IMR-90 (cell line): ENCODE results near the gene PRODH2. TPM values are rescaled to one million over a fixed set of nuclear protein-coding genes. Genes with fewer than 3 reads are reported as not detected.

Experiments used
- ATAC-seq: fragments of 200-7000 bp; cut with Tn5 transposase; 2 replicates; pipeline ENCODE4 v1.9.1; 2020; ENCODE audit warnings: low read depth, mild to moderate bottlenecking, moderate library complexity
- BruUV-seq: library from RNA; stranded (reverse); fragments of 400-500 nt; replicated peaks from 2 replicates; lab custom pipeline; 2021; lab: Mats Ljungman, UMichigan
- CTCF ChIA-PET: fragments of 300-600 bp; formaldehyde crosslinking; extraction: SDS; loops from one replicate; lab custom pipeline; 2021; ENCODE audit warnings: antibody characterized with exemption; lab: Yijun Ruan, JAX
- POLR2A ChIA-PET: fragments of 300-600 bp; sonication (Branson Sonifier 250); formaldehyde crosslinking; loops from one replicate; lab custom pipeline; 2022; ENCODE audit warnings: antibody characterized with exemption; ENCODE audit not compliant: unreplicated experiment; lab: Charles Lee
- DNase-seq: peaks from one replicate; pipeline ENCODE4 v3.0.0; 2013
- H2AFZ ChIP-seq: replicated peaks from 2 replicates; pipeline ENCODE3; 2013; ENCODE audit warnings: low read length, mild to moderate bottlenecking; ENCODE audit not compliant: poor library complexity
- H2AK5ac ChIP-seq: 2 replicates; pipeline ENCODE4 v1.6.1; 2013; ENCODE audit warnings: low read depth, low read length, inconsistent platforms
- H2AK9ac ChIP-seq: replicated peaks from 2 replicates; pipeline ENCODE3; 2013; ENCODE audit warnings: mild to moderate bottlenecking, low read depth, low read length, moderate library complexity; ENCODE audit not compliant: poor library complexity
- H2BK120ac ChIP-seq: 2 replicates; pipeline ENCODE4 v1.6.1; 2013; ENCODE audit warnings: low read depth, low read length, inconsistent platforms
- H2BK15ac ChIP-seq: 3 replicates; pipeline ENCODE4 v1.6.1; 2013; ENCODE audit warnings: low read depth, low read length, inconsistent platforms
- H2BK20ac ChIP-seq: 2 replicates; pipeline ENCODE4 v1.6.1; 2013; ENCODE audit warnings: low read depth, mild to moderate bottlenecking, inconsistent platforms, low read length, moderate library complexity
- H2BK5ac ChIP-seq: 2 replicates; pipeline ENCODE4 v1.6.1; 2013; ENCODE audit warnings: mild to moderate bottlenecking, low read depth, low read length, inconsistent platforms; ENCODE audit not compliant: poor library complexity, severe bottlenecking
- H3K14ac ChIP-seq: replicated peaks from 2 replicates; pipeline ENCODE4 v1.6.1; 2013; ENCODE audit warnings: low read depth, low read length, inconsistent platforms
- H3K18ac ChIP-seq: 2 replicates; pipeline ENCODE4 v1.6.1; 2013; ENCODE audit warnings: low read depth, low read length, control low read depth
- H3K23ac ChIP-seq: 2 replicates; pipeline ENCODE4 v1.6.1; 2013; ENCODE audit warnings: low read depth, low read length, inconsistent platforms
- H3K27ac ChIP-seq: 2 replicates; pipeline ENCODE4 v1.5.1; 2013; ENCODE audit warnings: mild to moderate bottlenecking, control low read depth, low read length; ENCODE audit not compliant: insufficient read depth
- H3K27me3 ChIP-seq: 2 replicates; pipeline ENCODE4 v1.6.1; 2013; ENCODE audit warnings: low read length; ENCODE audit not compliant: control insufficient read depth, insufficient read depth
- H3K36me3 ChIP-seq: 2 replicates; pipeline ENCODE4 v1.6.1; 2013; ENCODE audit warnings: low read length, mixed read lengths; ENCODE audit not compliant: control insufficient read depth, insufficient read depth
- H3K4ac ChIP-seq: 2 replicates; pipeline ENCODE4 v1.6.1; 2013; ENCODE audit warnings: low read depth, low read length, inconsistent platforms
- H3K4me1 ChIP-seq: 2 replicates; pipeline ENCODE4 v1.6.1; 2013; ENCODE audit warnings: low read length, mixed read lengths; ENCODE audit not compliant: control insufficient read depth, insufficient read depth
- H3K4me2 ChIP-seq: 2 replicates; pipeline ENCODE4 v1.6.1; 2013; ENCODE audit warnings: low read depth, mild to moderate bottlenecking, control low read depth, low read length, moderate library complexity
- H3K4me3 ChIP-seq: 2 replicates; pipeline ENCODE4 v1.5.1; 2013; ENCODE audit warnings: low read depth, mild to moderate bottlenecking, control low read depth, low read length, moderate library complexity; ENCODE audit not compliant: insufficient read depth
- H3K56ac ChIP-seq: 2 replicates; pipeline ENCODE4 v1.6.1; 2013; ENCODE audit warnings: low read length, inconsistent platforms; ENCODE audit not compliant: insufficient read depth; ENCODE audit errors: extremely low read depth
- H3K79me1 ChIP-seq, 2 experiments: 2 replicates each; pipeline ENCODE4 v1.6.1; 2013; ENCODE audit warnings: low read length in 2 of 2, inconsistent platforms in 1 of 2, low read depth in 1 of 2
- H3K9ac ChIP-seq: 2 replicates; pipeline ENCODE4 v1.6.1; 2013; ENCODE audit warnings: low read depth, low read length, control low read depth
- H3K9me1 ChIP-seq: 2 replicates; pipeline ENCODE4 v1.6.1; 2013; ENCODE audit warnings: low read length, inconsistent platforms; ENCODE audit not compliant: insufficient read depth
- H3K9me3 ChIP-seq: 2 replicates; pipeline ENCODE4 v1.6.1; 2013; ENCODE audit warnings: low read length; ENCODE audit not compliant: control insufficient read depth, insufficient read depth
- H4K20me1 ChIP-seq: 2 replicates; pipeline ENCODE4 v1.6.1; 2013; ENCODE audit warnings: low read length, inconsistent platforms; ENCODE audit not compliant: insufficient read depth
- H4K5ac ChIP-seq: 2 replicates; pipeline ENCODE4 v1.6.1; 2013; ENCODE audit warnings: mild to moderate bottlenecking, low read depth, low read length, control low read depth
- H4K8ac ChIP-seq, 2 experiments: 2 replicates each; pipeline ENCODE4 v1.6.1; 2013; ENCODE audit warnings: low read depth in 2 of 2, low read length in 2 of 2, control low read depth in 1 of 2, inconsistent platforms in 1 of 2
- H4K91ac ChIP-seq: 2 replicates; pipeline ENCODE4 v1.6.1; 2013; ENCODE audit warnings: low read depth, low read length, inconsistent platforms; ENCODE audit not compliant: insufficient read depth
- FOS ChIP-seq: fragments of 150-350 bp; IDR thresholded peaks from 2 replicates; pipeline ENCODE4 v1.6.1; 2016; ENCODE audit warnings: low read depth, low read length
- MAZ ChIP-seq: IDR thresholded peaks from 2 replicates; pipeline ENCODE4 v1.6.1; 2012; ENCODE audit warnings: low read depth, mild to moderate bottlenecking, low read length, improper control_type of control experiment, moderate library complexity, borderline replicate concordance
- MXI1 ChIP-seq: IDR thresholded peaks from 2 replicates; pipeline ENCODE4 v1.6.1; 2012; ENCODE audit warnings: low read depth, mild to moderate bottlenecking, low read length, moderate library complexity, borderline replicate concordance
- POLR2A ChIP-seq: IDR thresholded peaks from 2 replicates; pipeline ENCODE4 v1.6.1; 2012; ENCODE audit warnings: mild to moderate bottlenecking, low read depth, low read length
- RAD21 ChIP-seq: IDR thresholded peaks from 2 replicates; pipeline ENCODE4 v1.6.1; 2012; ENCODE audit warnings: low read length, improper control_type of control experiment
- RFX5 ChIP-seq: IDR thresholded peaks from 2 replicates; pipeline ENCODE4 v1.8.0; 2012; ENCODE audit warnings: low read depth, mild to moderate bottlenecking, low read length, moderate library complexity
- WGBS, 2 experiments: methylation state at CpG; one replicate each; pipeline versions ENCODE4 v1.1.5 to v1.1.7; 2013; ENCODE audit warnings: missing lambda C conversion rate in 2 of 2; ENCODE audit not compliant: insufficient read length in 1 of 2; ENCODE audit errors: extremely low coverage in 2 of 2; 5-methylcytosine and 5-hydroxymethylcytosine counted together
- dilution Hi-C: fragments of 300-500 bp; cut with HindIII; formaldehyde crosslinking; loops from one replicate; pipeline ENCODE4 v1.14.3; 2018; ENCODE audit warnings: low sequenced_read_pairs; ENCODE audit not compliant: unreplicated experiment
- in situ Hi-C: fragments of 300-500 bp; cut with MboI; formaldehyde crosslinking; loops from 3 replicates; pipeline ENCODE4 v1.14.3; 2019; ENCODE audit warnings: low sequenced_read_pairs, inconsistent platforms, mixed read lengths
- intact Hi-C: fragments of 100-400 bp; cut with micrococcal nuclease; formaldehyde crosslinking; loops from 2 replicates; pipeline ENCODE4 v1.10.0; 2022
- polyA plus RNA-seq, 3 experiments: library from polyadenylated mRNA; depleted of rRNA; stranded (reverse); fragments of >200 nt; gene quantifications; 2 replicates each; pipeline ENCODE4 v1.2.3, GENCODE V29; 2012; ENCODE audit warnings: low replicate concordance in 1 of 3
- total RNA-seq: library from RNA; depleted of rRNA; stranded (reverse); fragments of >200 nt; gene quantifications from 2 replicates; pipeline ENCODE4 v1.2.3, GENCODE V29; 2012

Gene PRODH2
- total and polyA plus RNA-seq, 2 of the 4 experiments (the other 2 are of a cell fraction): not detected

DNA sequence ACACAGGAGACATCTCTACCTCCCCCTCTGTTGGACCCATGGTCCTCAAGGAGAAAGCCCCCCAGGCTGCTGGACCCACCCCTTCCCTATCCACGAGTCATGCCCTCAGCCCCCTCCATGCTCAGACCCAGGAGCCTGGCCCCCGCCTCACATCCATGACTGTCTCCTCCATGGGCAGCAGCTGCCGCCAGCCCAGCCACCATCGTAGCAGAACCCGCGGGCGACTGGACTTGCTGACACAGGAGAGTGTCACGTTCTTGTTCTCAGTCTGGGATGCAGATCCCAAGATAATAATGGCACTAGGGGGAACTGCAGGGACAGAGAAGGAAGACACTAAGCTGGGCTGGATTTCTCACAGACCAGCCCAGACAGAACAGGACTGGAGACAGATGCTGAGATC, 35.8 kb upstream of the PRODH2 start:
- no peak overlapping the region for H3K4me3 ChIP-seq
- no peak overlapping the region for H3K56ac ChIP-seq
- dilution Hi-C loops (no loop called here), in situ Hi-C loops (no loop called here), intact Hi-C loops (no loop called here)
- H2AK9ac ChIP-seq: no peak overlapping the region
- no peak overlapping the region for H2AFZ ChIP-seq
- H3K14ac ChIP-seq: no peak overlapping the region
- no peak overlapping the region for H3K18ac ChIP-seq
- DNase-seq (no peak), ATAC-seq (no peak)
- no peak for TF ChIP-seq POLR2A
- TF ChIP-seq MAZ: no peak
- no peak for TF ChIP-seq FOS
- TF ChIP-seq RFX5: no peak
- no peak for TF ChIP-seq MXI1
- no peak for TF ChIP-seq RAD21
- BruUV-seq: no TSS peak
- H3K36me3 ChIP-seq: no peaks in the 10 kb centered on the region
- no peak overlapping the region for H3K27ac ChIP-seq
- peaks cover 77% of the 10 kb centered on the region for H3K27me3 ChIP-seq
- H2BK15ac ChIP-seq: no peak overlapping the region
- no CpG with 5 or more reads among the region's 8 CpGs for WGBS, 2 experiments
- ChIA-PET CTCF (no interaction called here), POLR2A (no interaction called here)
- no peaks in the 10 kb centered on the region for H4K20me1 ChIP-seq
- no peak overlapping the region for H3K9ac ChIP-seq
- no peak overlapping the region for H2BK5ac ChIP-seq
- no peaks in the 10 kb centered on the region for H3K9me1 ChIP-seq
- H3K4me2 ChIP-seq: no peak overlapping the region
- no peaks in the 10 kb centered on the region for H3K79me1 ChIP-seq
- H2AK5ac ChIP-seq: no peak overlapping the region
- no peak overlapping the region for H2BK20ac ChIP-seq
- peaks cover 7% of the 10 kb centered on the region; the same call in 1 of the 2 replicates for H3K9me3 ChIP-seq
- H4K8ac ChIP-seq: no peak overlapping the region
- H4K91ac ChIP-seq: no peak overlapping the region
- no peak overlapping the region for H2BK120ac ChIP-seq
- H3K4ac ChIP-seq: no peak overlapping the region
- H3K4me1 ChIP-seq: peaks cover 4% of the 10 kb centered on the region; the same call in 1 of the 2 replicates
- H4K5ac ChIP-seq: no peak overlapping the region
- no peak overlapping the region for H3K23ac ChIP-seq
